Heart left ventricle (tissue), 13 donors: ENCODE results near the gene KRTAP10-5.

ENCODE experiments used
- POLR2A ChIP-seq, 2 donors: fragments of 450-650 bp; IDR thresholded peaks; one replicate each; pipeline ENCODE4 v1.6.1; 2017; ENCODE audit warnings: antibody characterized with exemption in 2 of 2, mild to moderate bottlenecking in 2 of 2, moderate library complexity in 2 of 2
- TF ChIP-seq, protein P1 (sequence below), 12 donors: fragments of 200-600 bp; sonication (generic) in 4 of 12; IDR thresholded peaks; one replicate each; pipeline versions ENCODE4 v1.5.0 to v1.8.0; 2018 to 2022; ENCODE audit warnings: antibody characterized with exemption in 12 of 12, mild to moderate bottlenecking in 5 of 12
- donor health status: ischemic (EF 13 %, LVEDD 7.1; RV severe dilation, severe dysfunction).
- donor health status: DM: no; HTN: yes; CAD: no.
- donor health status: DM: no; HTN: no; CAD: no.
- donor health status: ischemic (EF 25% LVEDD 6.9; RV normal size, moderate dysfunction).
- donor health status: ischemic (EF 25% LVEDD 5.7; RV mildly dilated, moderate dysfunction).
- donor health status: ischemic (EF 35%, LVEDD 5.7; RV mildly dilated, moderate dysfunction).
- donor health status: nonischemic (EF 11% LVEDD 7.7; RV severe dilation, severe dysfunction).
- donor health status: DM: yes; HTN: yes; CAD: no.
- donor health status: PGD.
- donor health status: ischemic (EF 29% LVEDD 5.4; RV normal size, mild dysfunction).
- donor health status: nonischemic (EF 23%, LVEDD 6.1; RV moderate dilation, normal function).

DNA sequence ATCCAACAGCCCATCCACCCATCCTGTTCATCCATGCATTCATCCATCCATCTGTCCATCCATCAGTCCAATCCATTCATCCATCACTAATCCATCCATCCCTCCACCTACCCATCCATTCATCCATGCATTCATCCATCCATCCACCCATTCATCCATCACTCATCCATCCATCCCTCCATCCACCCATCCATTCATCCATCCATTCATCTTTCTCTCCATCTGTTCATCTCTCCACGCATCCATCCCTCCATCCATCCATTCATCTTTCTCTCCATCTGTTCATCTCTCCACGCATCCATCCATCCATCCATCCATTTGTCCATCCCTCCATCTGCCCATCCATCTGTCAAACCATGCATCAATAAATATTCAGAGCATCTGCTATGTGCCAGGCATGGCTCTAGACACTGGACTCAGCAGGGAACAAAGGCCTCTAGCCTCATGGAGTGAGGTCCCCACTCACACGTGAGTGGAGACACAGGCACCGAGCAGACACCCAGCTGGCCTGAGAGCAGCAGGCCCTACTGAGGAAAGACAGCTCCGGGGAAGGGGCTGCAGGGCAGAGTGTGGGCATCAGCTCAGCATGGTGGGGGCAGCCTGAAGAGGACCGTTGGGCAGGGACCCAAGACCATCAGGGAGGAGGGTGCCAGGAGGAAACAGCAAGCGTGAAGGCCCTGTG, 50.0 kb downstream of the KRTAP10-5 start:
- TF ChIP-seq, protein P1, sequence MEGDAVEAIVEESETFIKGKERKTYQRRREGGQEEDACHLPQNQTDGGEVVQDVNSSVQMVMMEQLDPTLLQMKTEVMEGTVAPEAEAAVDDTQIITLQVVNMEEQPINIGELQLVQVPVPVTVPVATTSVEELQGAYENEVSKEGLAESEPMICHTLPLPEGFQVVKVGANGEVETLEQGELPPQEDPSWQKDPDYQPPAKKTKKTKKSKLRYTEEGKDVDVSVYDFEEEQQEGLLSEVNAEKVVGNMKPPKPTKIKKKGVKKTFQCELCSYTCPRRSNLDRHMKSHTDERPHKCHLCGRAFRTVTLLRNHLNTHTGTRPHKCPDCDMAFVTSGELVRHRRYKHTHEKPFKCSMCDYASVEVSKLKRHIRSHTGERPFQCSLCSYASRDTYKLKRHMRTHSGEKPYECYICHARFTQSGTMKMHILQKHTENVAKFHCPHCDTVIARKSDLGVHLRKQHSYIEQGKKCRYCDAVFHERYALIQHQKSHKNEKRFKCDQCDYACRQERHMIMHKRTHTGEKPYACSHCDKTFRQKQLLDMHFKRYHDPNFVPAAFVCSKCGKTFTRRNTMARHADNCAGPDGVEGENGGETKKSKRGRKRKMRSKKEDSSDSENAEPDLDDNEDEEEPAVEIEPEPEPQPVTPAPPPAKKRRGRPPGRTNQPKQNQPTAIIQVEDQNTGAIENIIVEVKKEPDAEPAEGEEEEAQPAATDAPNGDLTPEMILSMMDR (IDR thresholded peaks at IDR 0.05) = no peak
- no peak for TF ChIP-seq POLR2A (IDR thresholded peaks at IDR 0.05)
